ENCODE measurements around the gene CHMP5. TPM values are rescaled to one million over a fixed set of nuclear protein-coding genes. Genes with fewer than 3 reads are reported as not detected.

CHMP5 gene
- total RNA-seq, 4 donors from 2014 or later: 55.9 to 72.4 (median 66.0) TPM

- TF ChIP-seq, protein P1, sequence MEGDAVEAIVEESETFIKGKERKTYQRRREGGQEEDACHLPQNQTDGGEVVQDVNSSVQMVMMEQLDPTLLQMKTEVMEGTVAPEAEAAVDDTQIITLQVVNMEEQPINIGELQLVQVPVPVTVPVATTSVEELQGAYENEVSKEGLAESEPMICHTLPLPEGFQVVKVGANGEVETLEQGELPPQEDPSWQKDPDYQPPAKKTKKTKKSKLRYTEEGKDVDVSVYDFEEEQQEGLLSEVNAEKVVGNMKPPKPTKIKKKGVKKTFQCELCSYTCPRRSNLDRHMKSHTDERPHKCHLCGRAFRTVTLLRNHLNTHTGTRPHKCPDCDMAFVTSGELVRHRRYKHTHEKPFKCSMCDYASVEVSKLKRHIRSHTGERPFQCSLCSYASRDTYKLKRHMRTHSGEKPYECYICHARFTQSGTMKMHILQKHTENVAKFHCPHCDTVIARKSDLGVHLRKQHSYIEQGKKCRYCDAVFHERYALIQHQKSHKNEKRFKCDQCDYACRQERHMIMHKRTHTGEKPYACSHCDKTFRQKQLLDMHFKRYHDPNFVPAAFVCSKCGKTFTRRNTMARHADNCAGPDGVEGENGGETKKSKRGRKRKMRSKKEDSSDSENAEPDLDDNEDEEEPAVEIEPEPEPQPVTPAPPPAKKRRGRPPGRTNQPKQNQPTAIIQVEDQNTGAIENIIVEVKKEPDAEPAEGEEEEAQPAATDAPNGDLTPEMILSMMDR (IDR thresholded peaks at IDR 0.05; ENCODE audit: low read depth): no peak
These were observed 25.6 kb downstream of the CHMP5 start, which contains the start of gene NFX1 for GRCh38 chr9:33290247-33291030. TSS of gene NFX1 (plus strand) at chr9:33290516. CDS start at chr9:33290573, 57 bp downstream.

GRCh38 chr9:33291031-33291397 is 26.2 kb downstream of the CHMP5 start:
- TF ChIP-seq, protein P1 (IDR thresholded peaks at IDR 0.05; ENCODE audit: low read depth): no peak

- TF ChIP-seq, protein P1 (IDR thresholded peaks at IDR 0.05; ENCODE audit: low read depth): no peak
These were observed 27.1 kb downstream of the CHMP5 start for GRCh38 chr9:33291901-33292300.

DNA sequence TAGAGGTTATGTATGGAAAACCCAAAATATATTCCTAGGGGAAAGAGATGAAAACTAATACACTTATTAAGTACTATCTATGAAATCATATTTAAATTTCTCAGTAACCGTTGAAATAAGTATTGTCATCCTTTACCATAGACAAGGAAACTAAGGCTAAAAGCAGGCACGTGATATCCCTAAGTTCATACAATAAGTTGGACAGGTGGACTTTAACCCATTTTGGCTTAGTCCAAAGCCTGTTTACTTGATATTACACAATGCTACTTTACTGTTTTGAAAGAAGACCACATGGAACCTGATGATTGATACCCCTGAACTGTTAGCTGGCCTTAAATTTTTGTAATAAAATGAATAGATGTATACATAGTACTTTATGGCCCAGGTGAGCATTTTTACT is 28.9 kb downstream of the CHMP5 start:
- TF ChIP-seq, protein P1 (IDR thresholded peaks at IDR 0.05; ENCODE audit: low read depth): no peak

- TF ChIP-seq, protein P1 (IDR thresholded peaks at IDR 0.05; ENCODE audit: low read depth): no peak
These were observed 30.0 kb downstream of the CHMP5 start for GRCh38 chr9:33294670-33295432.

- TF ChIP-seq, protein P1 (IDR thresholded peaks at IDR 0.05; ENCODE audit: low read depth): no peak
These were observed 30.7 kb downstream of the CHMP5 start for GRCh38 chr9:33295571-33295970.

DNA sequence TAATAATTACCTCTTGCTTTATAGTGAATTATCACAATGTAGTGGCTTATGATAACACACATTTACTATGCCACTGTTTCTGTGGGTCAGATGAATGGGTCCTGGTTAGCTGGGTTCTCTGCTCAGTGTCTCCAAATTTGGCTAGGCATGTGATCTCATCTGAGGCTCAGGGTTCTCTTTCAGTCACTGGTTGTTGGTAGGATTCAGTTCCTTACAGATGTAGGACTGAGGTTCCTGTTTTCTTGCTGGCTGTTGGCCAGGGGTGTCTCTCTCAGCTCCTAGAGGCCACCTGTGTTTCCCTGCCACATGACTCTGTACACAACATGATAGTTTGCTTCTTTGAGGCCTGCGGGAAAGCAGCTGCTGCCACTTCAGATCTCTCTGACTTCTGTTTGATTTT is 32.6 kb downstream of the CHMP5 start:
- TF ChIP-seq, protein P1 (IDR thresholded peaks at IDR 0.05; ENCODE audit: low read depth): no peak

All from subcutaneous adipose tissue (tissue), 4 donors.